HG02938 (cell line): ENCODE data around the gene KIAA0040.

Source experiments
- ATAC-seq: cut with Tn5 transposase; IDR thresholded peaks from one replicate; pipeline ENCODE4 v1.9.1; 2021; ENCODE audit warnings: mild to moderate bottlenecking, moderate library complexity; ENCODE audit not compliant: unreplicated experiment

The KIAA0040 gene

DNA sequence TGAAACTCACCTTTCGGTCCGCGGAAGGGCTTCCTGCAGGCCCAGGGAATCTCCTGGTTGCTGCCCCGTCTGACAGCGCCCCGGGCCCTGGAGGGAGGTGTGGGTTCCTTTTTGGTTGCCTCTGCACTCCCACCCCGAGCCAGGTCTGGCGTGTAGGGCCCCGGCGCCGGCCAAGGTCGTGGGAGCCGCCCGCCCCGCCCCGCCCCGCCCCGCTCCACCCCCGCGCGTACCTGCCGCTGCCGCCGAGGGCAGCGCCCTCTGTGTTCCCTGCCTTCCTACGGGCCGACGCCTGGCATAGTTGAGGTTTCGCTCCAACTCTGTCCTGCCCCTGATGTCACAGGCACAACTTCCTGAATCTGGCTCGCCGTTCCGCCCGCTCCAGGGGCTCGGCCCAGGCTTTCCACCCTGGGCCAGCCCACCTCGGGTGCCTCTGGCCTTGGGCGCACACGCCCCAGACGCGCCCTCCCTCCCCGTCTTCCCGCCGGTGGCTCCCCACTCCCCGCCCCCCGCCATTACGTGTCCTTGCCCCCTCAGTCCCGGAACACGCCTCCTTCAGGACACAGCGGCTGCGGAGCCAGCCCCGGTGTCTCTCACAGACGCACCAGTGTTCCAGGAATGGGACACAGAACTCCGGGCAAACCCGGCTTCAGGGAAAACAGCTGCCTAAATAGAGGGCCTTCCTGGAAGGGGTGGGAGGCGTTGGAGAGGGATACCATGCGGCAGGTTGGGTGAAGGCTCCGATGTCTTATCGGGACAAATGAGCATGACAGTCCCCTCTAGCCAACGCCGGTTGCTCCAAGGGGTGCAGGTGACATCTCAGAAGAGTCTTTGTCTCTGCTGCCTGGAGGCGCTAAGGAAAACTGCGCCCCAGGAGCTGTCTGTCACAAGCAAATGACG is at the start of gene KIAA0040:
KIAA0040 (minus strand) TSS at position 147 of the 897 bp plus-strand sequence. CDS start 31,763 bp downstream, outside the sequence.
- peak; percentile 46 for ATAC-seq

DNA sequence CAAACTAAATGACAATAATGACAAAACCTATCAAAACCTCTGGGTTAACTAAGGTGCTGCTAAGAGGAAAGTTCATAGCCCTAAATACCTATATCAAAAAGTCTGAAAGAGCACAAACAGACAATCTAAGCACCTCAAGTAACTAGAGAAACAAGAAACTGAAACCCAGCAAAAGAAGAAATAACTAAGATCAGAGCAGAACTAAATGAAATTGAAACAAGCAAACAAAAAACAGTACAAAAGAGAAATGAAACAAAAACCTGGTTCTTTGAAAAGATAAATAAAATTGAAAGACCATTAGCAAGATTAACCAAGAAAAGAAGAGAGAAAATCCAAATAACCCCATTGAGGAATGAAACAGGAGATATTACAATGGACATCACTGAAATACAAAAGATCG is 44.8 kb upstream of the KIAA0040 start:
- peak; percentile 79 for ATAC-seq

DNA sequence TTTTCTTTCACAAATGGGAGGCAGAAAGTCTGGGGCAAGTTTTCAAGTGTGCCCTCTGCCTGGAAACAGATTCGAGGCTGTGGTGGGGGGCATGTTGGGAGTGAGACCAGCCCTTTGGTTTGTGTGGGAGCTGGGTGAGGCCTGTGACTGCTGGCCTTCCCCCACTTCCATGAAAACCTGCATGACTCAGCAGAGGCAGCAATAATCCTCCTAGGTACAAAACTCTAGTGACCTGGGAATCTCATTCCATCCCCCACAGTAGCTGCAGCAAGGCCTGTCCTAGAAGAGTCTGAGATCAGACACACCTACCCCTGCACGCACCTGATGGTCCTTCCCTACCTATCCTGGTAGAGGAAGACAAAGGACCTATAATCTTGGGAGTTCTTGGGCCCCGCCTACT is 42.1 kb upstream of the KIAA0040 start:
- ATAC-seq = no peak

DNA sequence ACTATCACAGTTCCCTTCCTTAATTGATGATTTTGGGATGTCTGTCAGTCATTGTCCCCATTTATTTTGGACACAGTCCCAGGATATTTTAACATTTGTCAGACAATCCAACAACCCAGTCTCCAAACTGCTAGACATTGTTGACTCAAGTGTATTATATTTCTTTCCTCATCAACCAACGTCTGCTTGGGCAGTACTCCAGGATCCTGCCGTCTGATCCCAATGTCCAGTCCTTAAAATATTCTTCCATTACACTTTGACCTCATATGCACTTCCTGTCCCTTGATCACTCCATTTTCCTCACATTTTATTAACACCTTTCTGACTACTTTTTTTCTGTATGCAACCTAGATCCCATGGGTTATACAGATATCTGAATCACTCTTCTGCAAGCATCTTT is 39.8 kb upstream of the KIAA0040 start:
- no peak for ATAC-seq

DNA sequence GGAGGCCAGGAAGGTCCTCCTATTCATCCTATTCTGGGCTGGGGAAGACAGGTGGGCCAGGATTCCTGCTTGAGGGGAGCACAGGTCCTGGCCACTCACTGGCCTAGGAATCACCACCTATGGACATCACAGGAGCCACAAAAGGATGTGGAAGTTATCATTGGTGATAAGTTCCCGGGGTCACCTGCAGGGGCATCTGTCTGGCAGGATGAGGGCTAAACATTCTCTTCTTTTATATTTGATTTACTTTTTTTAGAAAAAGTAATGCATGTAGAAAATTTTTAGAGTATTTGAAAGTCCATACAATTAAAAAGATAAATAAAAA is 33.2 kb upstream of the KIAA0040 start:
- ATAC-seq = peak; percentile 8

DNA sequence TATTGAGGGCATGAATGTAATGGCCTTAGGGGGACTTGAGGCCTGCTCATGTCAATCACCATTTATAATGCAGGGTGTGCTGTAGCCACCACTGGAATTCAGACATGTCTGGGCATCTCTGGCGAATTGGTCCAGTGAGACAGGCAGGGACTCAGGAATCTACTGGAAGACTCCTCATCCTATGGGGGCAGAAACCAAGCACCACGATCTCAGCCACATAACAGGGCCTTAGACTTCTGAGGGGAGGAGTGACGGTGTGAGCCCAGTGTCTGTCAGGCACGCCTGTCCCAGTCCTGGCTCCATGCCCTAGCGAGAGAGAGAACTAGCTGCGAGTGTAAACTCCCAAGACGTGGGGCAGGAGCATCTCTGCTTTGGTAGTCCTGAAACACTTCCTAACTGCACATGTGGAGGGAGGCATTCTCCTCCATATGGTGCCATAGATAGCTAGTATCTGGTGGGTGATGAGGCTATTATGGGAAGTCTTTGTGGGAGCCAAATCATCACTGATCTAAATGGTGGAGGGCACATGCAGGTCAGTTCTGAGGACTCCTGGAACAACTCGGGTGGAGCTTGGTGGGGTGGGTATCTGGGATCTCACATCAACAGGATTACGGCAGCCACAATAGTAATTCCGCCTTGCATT is 29.8 kb upstream of the KIAA0040 start:
- ATAC-seq = no peak

DNA sequence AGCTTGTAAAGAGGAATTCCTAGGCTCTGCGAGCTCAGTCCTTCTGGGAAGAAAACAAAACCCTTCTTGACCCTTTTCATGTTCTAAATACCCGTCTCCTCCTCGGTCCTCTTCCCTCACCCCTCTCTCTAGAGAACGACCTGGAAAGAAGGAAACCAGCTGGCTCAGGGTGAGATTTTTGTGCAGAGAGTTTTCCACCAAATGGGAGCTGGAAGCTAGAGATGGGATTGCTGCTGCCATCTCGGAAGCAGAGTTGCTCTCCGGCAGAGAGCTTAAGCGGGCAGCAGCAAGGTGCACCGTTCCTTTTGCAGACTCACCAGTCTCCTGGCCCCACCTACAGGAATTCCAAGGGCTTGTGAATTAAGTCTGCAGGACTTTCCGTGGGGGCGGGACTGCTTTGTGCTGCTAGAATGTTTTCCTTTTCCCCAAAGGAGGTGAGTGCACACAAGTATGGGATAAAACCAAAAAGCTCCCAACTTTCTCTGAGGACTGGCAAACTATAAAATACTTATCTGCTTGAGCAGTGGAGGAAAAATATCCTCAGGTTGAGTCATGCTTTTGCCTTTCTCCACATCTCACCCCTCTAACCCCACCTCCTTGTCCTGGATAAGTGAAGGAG is 29.1 kb upstream of the KIAA0040 start:
- ATAC-seq = no peak

DNA sequence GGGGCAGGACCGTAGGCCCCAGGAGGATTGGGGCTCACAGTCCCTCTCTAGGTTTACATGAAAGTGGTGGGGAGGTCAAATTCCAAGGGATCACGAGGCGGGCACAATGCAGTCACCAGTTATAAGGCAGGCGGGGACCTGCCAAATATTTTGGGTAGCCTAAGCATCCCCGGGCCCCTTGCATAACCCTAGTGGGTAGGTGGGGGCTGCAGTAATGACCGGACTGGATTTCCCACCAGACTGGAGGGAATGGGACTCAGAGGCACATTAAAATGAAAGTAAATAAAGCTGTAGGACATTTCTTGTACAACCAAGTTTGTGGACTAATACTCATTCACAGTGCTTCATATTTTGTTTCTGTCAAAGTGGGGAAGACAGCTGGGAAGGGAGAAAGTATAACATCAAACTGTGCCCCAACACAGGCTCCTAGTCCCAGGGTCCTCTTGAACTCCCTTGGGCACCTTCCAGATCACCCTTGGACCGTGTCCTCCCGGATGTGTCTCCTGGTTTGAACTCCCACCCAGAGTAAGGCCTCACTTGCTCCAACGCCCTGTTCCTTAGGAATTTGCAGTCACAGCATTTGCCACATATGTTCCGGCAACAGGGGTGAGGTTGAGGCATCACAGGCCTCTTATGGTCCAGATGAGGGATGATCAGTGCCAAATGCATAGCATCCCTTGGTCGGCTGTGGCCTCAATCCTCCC is 28.4 kb upstream of the KIAA0040 start:
- ATAC-seq = no peak

DNA sequence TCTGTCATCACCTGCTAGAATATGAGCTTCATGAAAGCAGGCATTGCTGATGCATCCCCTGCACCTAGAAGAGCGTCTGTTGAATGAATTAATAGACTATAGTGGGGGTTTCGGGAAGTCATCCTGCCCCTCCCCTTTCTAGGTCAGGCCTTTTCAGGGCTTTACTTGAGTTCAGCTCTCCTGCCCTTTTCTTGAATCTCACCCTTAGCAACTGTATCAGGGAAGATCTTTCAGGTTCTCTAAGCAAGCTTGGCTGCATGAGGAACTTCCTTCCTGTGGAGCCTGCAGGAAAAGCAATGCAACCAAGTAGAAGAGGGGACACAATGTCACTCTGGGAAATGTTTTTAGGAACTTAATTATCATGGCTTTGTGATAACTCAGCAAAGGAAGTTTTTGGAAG is 27.2 kb upstream of the KIAA0040 start:
- ATAC-seq = no peak

DNA sequence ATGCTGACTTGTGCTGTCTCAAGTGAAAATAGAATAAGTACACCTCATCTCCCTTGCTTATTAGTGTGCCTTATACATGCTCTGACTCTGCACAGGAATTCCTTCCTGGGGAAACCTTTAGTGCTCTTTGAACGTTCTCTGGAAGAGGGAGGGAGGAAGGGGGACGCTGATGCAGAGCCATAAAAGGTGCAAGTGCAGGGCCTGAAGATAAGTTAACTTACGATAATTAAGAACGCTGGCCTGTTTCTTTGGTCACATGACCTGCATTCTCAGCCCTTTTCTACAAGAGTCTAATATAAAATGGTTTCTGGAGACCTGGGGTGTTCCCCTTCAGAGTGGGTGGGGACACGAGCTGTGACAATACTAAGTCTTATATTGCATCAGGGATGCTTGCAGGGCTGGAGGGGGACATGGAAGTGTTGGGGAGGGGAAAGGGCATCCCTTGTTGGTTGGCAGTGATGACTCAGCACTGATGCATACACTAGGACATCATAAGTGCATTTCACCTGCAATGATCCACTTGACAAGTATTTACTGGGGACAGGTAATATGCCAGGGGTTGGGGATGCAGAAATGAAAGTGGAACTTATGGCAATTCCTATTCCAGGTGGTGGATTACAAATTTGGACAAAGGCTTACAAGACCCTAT is 26.3 kb upstream of the KIAA0040 start:
- ATAC-seq = no peak

DNA sequence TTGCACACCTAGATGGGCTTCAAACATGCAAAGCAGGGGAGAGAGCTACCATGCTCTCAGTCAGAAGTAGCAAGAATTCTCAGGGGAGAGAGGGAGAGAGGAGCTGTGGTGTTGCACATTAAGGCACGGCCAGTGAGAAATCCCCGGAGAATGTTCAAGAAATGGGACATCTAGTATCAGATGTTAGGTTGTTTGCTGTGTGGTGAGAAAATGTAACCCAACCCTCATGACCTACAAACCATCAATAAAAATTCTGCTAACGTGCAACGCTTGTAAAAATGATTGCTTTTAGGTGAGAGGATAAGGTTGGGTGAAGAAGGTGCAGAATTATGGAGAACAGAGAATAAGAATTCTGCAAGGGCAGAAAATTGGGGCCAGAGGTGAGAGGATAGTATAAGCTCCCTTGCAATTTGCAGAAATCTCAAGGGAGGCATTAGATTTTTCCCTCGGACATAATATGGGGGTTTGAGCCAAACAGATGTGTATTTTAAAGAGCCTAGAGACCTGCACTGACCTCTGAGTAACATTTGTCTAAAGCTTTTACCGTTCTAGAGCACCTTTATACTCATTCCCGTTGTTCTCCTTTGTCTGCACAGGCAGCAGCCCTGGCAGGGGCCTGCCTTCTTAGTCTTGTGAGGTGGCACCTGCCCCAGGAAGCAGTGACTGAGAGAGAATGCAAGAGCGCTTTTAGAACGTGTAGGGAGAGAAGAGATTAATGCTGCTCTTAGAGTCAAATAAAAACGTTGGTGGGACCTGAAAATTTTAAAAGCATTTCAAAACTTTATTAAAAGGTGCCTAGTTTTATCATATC is 25.4 kb upstream of the KIAA0040 start:
- ATAC-seq = no peak

DNA sequence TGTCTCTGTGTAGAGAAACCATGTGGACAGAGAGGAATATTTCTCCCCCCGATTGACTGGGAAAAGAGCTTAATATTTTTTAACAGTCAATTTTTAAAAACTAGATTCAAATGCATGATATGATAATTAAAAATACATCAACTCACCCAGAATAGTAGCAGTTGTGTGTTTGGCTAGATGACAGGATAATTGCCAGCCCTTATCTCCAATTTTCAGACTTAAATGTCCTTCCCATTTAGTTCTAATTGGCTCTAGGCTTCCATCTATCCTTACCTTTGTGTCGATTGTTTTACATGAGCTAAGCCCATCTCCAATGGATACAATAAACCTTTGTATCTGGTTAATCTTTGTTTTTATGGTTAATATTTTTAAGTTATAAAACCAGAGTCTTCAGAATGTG is 23.9 kb upstream of the KIAA0040 start:
- no peak for ATAC-seq

DNA sequence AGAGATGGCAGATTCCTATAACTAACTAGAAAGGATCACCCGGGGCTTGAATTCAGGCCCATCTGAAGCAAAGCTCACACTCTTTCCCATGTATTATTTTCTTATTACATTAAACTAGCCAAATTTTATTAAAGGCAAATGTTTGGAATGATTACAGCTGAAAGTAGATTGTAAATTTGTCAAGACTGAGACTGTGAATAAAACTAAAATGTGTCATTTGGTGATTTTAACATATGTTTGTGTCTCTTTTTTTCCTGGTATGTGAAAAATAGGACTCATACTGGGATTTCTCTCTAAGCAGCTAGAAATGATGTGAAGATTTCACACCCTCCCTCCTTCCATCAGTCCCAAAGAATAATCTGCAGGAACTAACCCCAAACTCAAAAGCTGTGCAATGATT is 19.1 kb upstream of the KIAA0040 start:
- ATAC-seq = no peak

DNA sequence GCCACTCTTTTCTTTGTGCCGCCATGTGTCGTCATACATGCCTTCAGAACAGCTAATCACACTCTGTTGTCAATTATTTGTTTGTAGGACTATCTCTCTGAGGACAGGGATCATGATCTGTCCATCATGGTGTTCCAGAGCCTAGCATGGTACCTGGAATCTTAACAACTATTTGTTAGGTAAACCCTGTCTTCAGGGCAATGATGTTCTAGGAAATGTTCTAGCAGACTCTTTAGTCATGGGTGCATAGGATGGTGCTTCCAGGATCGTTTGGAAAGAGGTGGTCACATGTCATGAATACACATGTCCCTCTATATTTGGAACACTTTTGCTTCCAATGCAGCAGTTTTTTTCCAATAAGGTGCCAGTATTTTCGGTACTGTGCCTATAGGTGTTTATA is 18.2 kb upstream of the KIAA0040 start:
- no peak for ATAC-seq

DNA sequence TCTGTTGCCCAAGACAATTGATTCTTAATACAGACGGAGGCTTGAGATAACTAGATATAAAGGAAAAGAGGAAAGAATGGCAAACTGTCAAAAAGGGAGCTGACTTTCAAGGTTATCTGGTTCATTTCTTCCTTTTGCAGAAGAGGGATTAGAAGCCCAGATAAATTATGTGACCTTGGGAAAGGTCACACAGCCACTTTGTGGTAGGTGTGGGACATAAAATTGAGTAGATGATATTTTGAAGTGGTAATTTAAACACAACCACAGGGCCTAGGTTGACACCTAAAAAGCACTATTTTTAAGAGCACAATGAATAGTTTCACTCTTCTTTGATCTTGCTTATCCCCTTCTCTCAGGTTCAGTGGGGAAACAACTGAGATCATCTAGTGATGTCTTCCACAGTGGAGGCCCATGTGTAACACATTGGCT is 16.9 kb upstream of the KIAA0040 start:
- peak; percentile 39 for ATAC-seq

DNA sequence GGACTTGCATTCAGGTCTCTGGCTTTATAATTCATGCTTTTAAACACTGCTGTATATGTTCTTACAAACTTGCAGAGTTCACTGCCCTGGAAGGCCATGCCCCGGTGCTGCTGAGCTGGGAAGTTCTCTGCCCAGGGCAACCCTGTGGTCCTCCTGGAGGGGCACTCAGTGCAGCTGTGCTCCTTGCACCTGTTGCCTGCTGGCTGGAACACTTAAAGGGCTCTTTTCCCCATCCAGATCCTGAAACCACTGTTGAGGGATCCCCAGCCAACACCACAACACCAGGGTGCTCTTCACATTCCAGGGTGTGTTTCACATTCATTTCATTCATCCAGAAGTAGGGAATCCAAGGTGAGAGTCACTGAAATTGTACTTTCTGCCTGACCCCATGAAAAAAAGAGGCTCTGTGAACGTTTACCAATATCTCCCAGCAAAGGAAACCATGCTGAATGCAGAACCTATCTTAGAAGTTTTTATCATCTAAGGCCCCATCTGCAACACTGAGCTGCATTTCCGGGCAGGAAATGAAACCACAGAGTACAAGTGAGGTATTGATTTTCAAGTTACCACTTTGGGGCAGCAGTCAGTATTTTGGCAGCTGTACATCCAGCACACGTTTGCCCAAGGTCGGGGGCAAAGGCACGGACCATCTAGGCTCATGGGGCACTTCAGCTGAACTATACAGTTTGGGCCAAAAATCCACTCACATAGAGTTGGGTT is 16.4 kb upstream of the KIAA0040 start:
- peak; percentile 62 for ATAC-seq

DNA sequence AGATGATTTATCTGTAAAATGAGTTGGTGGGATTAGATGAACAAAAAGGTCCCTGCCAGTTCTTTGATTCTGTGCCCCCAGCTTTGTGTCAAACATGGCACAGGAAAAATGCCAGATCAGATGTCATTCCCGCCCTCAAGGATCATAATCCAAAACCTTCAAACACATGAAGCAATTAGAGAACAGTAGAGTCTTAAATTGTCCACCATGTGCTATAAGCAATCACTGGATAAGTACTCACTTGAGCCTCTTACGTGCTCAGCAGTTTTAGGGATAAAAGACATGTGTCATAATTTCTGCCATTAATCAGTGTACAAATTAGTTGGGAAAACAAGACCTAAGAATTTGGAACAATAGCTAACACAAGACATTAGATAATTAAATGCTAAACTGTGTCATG is 15.4 kb upstream of the KIAA0040 start:
- no peak for ATAC-seq

DNA sequence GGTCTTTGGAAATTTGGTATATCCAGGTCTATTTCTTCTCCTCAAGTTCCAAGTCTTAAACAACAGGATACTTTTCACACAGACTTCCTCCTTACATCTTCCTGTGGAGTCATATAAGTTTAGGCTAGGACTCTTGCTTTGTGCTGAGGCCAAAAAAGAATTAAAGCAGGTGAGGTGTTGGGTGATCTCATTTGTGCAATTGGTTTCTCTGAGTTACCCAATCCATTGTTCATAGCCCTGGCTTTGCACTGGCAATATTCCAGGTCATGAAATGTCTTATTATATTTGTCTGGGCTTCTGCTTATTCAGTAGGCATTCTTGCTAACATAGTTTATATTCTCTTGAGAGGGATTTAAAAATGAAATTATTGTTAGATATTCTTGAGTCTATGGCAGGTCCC is 14.1 kb upstream of the KIAA0040 start:
- ATAC-seq = no peak

DNA sequence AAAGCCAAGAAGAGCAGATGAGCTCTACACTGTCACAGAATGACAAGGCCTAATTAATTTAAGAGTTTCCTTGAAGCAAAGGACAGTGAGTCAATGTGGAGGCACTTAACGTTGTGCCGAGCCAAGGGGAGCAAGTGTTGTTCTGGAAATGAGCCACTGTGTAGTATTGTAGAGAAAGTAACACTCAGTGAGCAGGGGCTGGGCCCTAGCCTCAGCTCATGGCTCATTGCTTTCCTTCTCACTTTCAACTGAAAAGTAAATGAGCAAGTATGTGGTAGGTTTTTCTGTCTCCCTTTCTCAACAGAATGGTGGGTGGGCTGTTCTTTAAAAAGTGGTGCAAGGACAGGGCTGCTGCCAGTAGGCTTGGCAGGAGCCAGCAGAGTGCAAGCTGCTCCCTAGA is 11.8 kb upstream of the KIAA0040 start:
- peak; percentile 88 for ATAC-seq
